ENCODE measurements around the gene CREBRF. TPM values are rescaled to one million over a fixed set of nuclear protein-coding genes. Genes with fewer than 3 reads are reported as not detected.

CREBRF gene
- total RNA-seq, 1 donor from 2014 or later, result 34.4 TPM

DNA sequence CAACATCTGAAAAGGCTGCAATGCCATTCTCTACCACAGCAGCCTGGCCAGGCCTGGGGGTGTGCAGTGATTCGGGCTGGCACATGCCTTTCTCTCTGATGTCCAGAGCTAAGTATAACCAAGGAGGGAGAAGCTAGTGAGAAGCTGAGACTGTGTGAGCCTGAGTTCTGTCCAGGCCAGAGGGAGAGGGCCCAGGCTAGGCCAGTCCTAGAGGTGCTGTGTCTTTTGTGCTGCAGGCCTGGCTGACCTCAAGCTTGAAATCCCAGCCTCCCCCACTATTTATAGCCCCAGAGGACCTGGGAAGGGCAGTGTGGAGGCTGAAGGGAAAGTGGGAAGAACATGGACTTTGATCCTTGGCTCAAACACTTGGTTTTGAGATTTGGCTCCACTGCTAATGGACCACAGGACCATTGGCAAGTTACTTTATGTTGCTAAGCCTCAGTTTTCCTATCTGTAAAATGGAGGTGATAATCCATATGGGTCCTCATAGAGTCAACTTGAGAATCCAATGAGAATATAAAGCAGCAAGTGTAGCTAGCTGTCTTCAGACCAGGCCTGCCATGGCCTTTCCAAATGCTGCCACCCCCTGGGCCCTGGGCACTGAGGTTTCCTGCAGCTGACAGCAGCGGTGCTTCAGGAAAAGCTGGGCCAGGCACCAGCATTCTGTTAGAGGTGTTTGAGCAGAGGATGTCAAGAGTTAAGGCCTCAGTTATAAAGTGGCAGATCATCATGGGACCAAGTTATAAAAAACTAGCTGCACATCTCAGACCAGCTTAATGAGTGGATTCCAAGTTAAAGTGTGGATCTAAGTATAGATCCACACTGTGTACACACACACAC, 109.2 kb downstream of the CREBRF start:
- H3K27me3 ChIP-seq, result no peaks in the 10 kb centered on the region
- no peak overlapping the region for H3K4me3 ChIP-seq
- peaks cover 0 to 23% of the 10 kb centered on the region in 2 donors for H3K36me3 ChIP-seq
- H3K4me1 ChIP-seq, result no peaks in the 10 kb centered on the region
- H3K9me3 ChIP-seq, result no peaks in the 10 kb centered on the region
- intact Hi-C loops (cut with DNase I), result no loop called here
- no peak for TF ChIP-seq CTCF (IDR thresholded peaks at IDR 0.05)
- no peak for TF ChIP-seq POLR2AphosphoS5 (IDR thresholded peaks at IDR 0.05; ENCODE audit: insufficient read depth in 1 of 2, low read depth in 1 of 2)
- no peak for TF ChIP-seq POLR2A (IDR thresholded peaks at IDR 0.05)
- H3K27ac ChIP-seq, result no peak overlapping the region
- DNase-seq (ENCODE audit: extremely low spot score in 2 of 2), result no peak

DNA sequence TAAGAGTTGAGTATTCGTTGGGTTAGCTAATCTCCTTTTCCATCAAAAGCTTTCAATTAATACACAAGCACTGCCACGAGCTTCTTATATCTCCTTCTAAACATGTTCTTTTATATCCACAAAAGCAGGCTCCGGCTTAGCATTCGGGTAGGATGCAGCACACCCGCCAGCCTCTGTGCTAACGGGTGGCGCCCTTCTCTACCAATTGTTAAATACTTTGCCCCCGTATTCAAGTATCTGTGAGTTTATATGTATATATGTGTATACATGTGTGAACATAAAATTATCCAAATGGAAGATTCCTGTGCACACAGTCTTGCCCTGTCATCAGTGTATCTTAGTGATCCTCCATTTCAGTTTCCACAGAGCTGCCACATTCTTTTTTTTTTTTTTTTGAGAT, 116.0 kb downstream of the CREBRF start:
- intact Hi-C loops (cut with DNase I), result no loop called here

GRCh38 chr5:173175523-173175922, 119.4 kb downstream of the CREBRF start:
- TF ChIP-seq POLR2A (IDR thresholded peaks at IDR 0.05) (no peak), CTCF (IDR thresholded peaks at IDR 0.05) (no peak)
- H3K27me3 ChIP-seq, result no peaks in the 10 kb centered on the region
- no peak for DNase-seq (ENCODE audit: extremely low spot score in 2 of 2)

More for the DNA sequence above, 116.0 kb downstream of the CREBRF start:
- no peak for DNase-seq (ENCODE audit: extremely low spot score in 2 of 2)
- Histone ChIP-seq H3K4me1 (no peaks in the 10 kb centered on the region), H3K36me3 (no peaks in the 10 kb centered on the region), H3K9me3 (no peaks in the 10 kb centered on the region), H3K4me3 (no peak overlapping the region), H3K27me3 (no peaks in the 10 kb centered on the region), H3K27ac (no peak overlapping the region)
- TF ChIP-seq CTCF (IDR thresholded peaks at IDR 0.05) (no peak), POLR2AphosphoS5 (IDR thresholded peaks at IDR 0.05; ENCODE audit: insufficient read depth in 1 of 2, low read depth in 1 of 2) (no peak), POLR2A (IDR thresholded peaks at IDR 0.05) (no peak)

GRCh38 chr5:173178369-173178910, 122.3 kb downstream of the CREBRF start:
- no peaks in the 10 kb centered on the region for H3K27me3 ChIP-seq

More at GRCh38 chr5:173175523-173175922, 119.4 kb downstream of the CREBRF start:
- Histone ChIP-seq H3K9me3 (no peaks in the 10 kb centered on the region), H3K4me1 (no peaks in the 10 kb centered on the region), H3K4me3 (no peak overlapping the region), H3K27ac (no peak overlapping the region), H3K36me3 (no peaks in the 10 kb centered on the region)
- intact Hi-C loops (cut with DNase I), result no loop called here

More at GRCh38 chr5:173178369-173178910, 122.3 kb downstream of the CREBRF start:
- DNase-seq (ENCODE audit: extremely low spot score in 2 of 2), result no peak
- no peaks in the 10 kb centered on the region for H3K9me3 ChIP-seq
- H3K4me3 ChIP-seq, result no peak overlapping the region
- intact Hi-C loops (cut with DNase I), result no loop called here
- no peak overlapping the region for H3K27ac ChIP-seq
- H3K36me3 ChIP-seq, result no peaks in the 10 kb centered on the region
- TF ChIP-seq CTCF (IDR thresholded peaks at IDR 0.05) (no peak), POLR2AphosphoS5 (IDR thresholded peaks at IDR 0.05; ENCODE audit: insufficient read depth in 1 of 2, low read depth in 1 of 2) (no peak), POLR2A (IDR thresholded peaks at IDR 0.05) (no peak)
- H3K4me1 ChIP-seq, result no peaks in the 10 kb centered on the region

Data from vagina (tissue), 2 donors.